NCI-H146 treated with DMSO at 0.1 percent for 48 hours (cell line): ENCODE measurements around the gene GAL3ST3.
"Not testable (repeated sequence)": the region's sequence is repeated elsewhere in the genome, so short reads cannot be mapped to it uniquely, and the experiment has no call there.

ENCODE experiments used
- DNase-seq: peaks from one replicate; lab custom pipeline; 2025; ENCODE audit not compliant: unreplicated experiment; lab: John Stamatoyannopoulos, UW

The GAL3ST3 gene

GRCh38 chr11:66045177-66045639, 3.8 kb downstream of the GAL3ST3 start:
- peak; percentile 64 for DNase-seq

DNA sequence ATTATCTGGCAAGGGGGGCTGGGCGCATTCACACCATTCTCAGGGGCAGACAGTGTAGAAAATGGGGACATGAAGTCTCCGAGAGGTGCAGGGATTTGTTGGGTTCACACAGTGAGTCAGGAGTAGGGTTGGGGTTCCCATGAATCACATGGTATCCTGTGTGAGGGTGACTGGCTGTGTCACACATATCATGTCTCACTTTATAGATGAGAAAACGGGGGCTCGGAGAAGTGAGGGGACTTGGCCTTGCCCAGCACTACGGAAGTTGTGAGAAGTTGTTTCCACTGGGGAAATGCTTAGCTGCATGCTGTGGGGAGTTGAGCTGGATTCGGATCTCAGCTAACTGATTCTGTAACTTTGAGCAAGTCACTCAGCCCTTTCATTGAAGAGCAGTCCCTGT, 4.2 kb downstream of the GAL3ST3 start:
- DNase-seq, result no peak

GRCh38 chr11:66042996-66043906, 5.7 kb downstream of the GAL3ST3 start:
- DNase-seq, result no peak

- no peak for DNase-seq
These were observed 6.5 kb downstream of the GAL3ST3 start for GRCh38 chr11:66042227-66042995.

DNA sequence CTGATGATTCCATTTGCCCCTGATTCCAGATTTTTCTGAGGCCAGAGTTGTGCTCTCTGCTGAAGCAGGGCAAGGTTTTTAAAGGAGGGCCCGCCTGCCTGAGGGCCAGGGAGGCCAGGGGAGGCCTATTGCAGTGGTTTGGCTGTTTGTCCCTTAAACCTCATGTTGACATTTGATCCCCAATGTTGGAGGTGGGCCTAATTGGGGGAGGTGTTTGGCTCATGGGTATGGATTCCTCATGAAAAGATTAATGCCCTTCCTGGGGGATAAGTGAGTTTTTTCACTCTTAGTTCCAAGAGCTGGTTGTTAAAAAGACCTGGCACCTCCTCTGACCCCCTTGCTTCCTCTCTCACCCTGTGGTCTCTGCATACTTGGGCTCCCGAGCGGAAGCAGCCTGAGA, 9.2 kb downstream of the GAL3ST3 start:
- no peak for DNase-seq

GRCh38 chr11:66037327-66037726, 11.6 kb downstream of the GAL3ST3 start:
- no peak for DNase-seq

GRCh38 chr11:66036334-66036710, 12.6 kb downstream of the GAL3ST3 start:
- no peak for DNase-seq

- DNase-seq, result no peak
These were observed 13.2 kb downstream of the GAL3ST3 start for GRCh38 chr11:66035653-66036333.

DNA sequence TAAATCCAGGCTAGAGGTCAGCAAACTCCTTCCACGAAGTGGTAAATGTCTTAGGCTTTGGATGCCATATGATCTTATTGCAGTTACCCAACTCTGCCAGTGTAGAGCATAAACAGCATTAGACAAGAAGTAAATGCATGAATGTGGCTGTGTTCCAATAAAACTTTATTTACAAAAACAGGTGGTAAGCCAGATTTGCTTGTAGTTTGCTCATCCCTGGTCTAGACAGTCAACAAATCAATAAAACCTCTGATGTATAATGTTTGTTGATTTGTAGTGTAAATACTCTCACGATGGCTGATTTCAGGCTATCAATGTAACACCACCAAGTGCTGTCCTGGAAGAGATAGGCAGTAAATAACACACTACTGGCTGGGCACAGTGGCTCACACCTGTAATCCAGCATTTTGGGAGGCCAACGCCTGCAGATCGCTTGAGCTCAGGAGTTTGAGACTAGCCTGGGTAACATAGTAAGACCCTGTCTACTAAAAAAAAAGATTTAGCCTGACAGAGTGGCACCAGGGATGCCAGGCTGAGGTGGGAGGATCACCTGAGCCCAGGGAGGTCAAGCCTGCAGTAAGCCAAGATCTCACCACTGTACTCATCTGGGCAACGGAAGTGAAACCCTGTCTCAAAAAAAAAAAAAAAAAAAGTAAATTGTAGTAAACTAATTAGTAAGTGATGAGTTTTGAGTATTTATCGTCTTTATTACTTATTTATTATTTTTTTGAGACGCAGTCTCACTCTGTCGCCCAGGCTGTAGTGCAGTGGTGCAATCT, 15.8 kb downstream of the GAL3ST3 start:
- no peak for DNase-seq

- DNase-seq, result no peak
These were observed 22.9 kb downstream of the GAL3ST3 start, which contains the start of gene CATSPER1 for GRCh38 chr11:66026017-66026529. Gene CATSPER1, minus strand, starts transcription at chr11:66026479. Its CDS starts 100 bp downstream, at chr11:66026379.

GRCh38 chr11:66023186-66023440, 25.8 kb downstream of the GAL3ST3 start:
- not testable (repeated sequence) for DNase-seq

DNA sequence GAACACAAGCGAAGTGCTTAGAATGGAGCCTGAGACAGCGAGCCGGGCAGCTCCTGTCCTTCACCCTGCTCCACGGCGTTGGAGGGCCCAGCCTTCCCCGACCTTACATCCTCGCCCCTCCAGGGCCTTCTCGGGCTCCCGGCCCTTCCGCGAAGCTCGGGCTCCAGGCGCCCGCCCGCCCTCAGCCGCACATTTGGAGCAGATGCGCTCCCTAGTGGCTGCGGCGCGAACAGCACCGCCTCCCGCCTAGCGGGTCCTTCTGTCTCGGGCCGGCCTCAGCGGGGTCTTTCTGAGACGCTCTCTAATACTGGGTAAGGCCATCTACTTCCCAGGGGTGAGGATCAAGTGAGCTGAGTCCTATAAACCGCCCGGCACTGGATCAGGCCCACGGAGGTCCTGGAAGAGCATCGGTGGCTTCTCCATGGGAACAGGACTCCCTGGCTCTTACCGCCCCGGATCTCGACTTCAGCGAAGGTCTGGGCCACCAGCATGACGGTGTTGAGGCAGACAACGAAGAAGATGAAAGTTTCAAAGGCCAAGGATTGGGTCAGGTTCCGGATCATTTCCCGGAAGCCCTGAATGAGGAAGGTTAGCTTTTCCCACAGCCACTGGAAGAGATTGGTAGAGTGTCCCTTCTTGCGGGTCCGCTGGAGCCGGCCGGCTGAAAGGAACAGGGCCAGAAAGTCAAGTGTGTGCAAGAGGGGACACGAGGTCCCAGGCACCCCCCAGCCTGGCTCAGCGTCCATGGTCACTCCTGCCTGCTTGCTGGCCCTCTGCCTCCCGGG, 26.4 kb downstream of the GAL3ST3 start:
- DNase-seq, result peak; percentile 45

- no peak for DNase-seq
These were observed 28.2 kb downstream of the GAL3ST3 start for GRCh38 chr11:66020618-66021357.

- DNase-seq, result no peak
These were observed 28.7 kb downstream of the GAL3ST3 start for GRCh38 chr11:66020212-66020611.

DNA sequence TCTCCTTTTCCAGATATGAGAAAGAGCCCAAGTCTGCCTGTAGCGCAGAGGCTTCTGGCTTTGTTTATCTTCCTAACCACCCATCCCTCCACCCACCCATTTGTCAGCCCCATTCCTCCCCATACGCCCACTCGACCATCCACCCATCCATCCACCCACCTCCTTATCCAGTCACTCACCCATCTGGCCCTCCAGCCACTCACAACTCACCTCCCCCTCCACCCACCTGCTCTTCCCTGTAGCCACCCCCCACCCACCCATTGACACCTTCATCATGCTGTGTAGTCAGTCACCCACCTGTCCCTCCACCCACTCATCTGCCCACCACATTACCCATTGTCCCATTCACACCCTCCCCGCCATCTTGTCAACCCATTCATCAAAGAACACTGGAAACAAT, 31.6 kb downstream of the GAL3ST3 start:
- DNase-seq, result no peak

DNA sequence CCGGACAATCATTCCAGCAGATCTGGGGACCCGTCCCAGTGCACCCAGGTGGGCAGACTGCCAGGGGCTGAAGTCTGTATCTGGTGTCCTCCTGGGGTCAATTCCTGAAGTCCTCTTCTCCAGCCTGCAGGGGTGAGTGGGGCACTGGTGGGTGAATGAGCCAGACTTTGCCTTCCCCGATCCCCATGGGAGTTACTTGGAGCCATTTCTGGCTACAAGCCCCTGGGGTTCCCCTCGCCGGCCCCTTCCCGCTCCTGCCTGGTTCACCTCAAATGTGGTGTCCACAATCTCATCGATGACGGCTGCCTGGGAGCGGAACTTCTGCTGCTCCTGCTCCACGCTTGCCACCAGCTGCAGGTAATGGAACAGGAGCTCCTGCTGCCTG, 32.2 kb downstream of the GAL3ST3 start:
- no peak for DNase-seq

- DNase-seq, result no peak
These were observed 32.8 kb downstream of the GAL3ST3 start for GRCh38 chr11:66015936-66016792.

DNA sequence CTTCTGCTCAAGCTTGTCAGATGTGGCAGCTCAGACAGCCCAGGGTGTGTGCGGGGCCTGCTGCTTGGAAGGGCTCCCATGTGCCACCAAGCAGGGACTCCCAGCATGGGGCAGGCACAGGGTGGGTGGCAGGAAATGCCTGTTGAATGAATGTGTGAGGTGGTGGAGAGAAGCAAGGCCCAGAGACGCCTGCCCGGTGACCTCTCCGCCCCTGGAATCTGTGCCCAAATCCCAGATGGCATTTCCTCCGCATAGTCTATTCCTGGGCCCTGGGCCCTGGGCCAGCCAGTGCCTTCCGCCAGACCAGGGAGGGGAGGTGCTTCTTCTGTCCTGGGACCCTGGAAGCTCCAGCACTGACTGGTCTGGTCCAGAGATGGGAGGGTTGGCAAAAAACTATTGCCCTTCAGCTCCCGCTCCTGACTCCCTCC, 33.5 kb downstream of the GAL3ST3 start:
- DNase-seq, result no peak
